Measurements from ENCODE around the gene NOL4. TPM values are rescaled to one million over a fixed set of nuclear protein-coding genes. Genes with fewer than 3 reads are reported as not detected.
"Not testable (repeated sequence)": the region's sequence is repeated elsewhere in the genome, so short reads cannot be mapped to it uniquely, and the experiment has no call there.

NOL4 gene
- polyA plus RNA-seq (2012; ENCODE audit: insufficient read depth, insufficient read length) = not detected

- no peak for DNase-seq (ENCODE audit: low read depth, low spot score)
- H3K4me3 ChIP-seq (ENCODE audit: low read length) = no peak within 1 kb of the TSS
These were observed at the start of gene NOL4 for GRCh38 chr18:34224423-34225217. Gene NOL4 (minus strand): TSS chr18:34224913. CDS start chr18:34223253, 1,660 bp downstream.

GRCh38 chr18:34266029-34266428 lies 41.3 kb upstream of the NOL4 start:
- not testable (repeated sequence) for H3K4me3 ChIP-seq (ENCODE audit: low read length); DNase-seq (ENCODE audit: low read depth, low spot score)

- no peak for DNase-seq (ENCODE audit: low read depth, low spot score)
- no peak overlapping the region for H3K4me3 ChIP-seq (ENCODE audit: low read length)
These were observed 37.4 kb upstream of the NOL4 start for GRCh38 chr18:34261865-34262780.

GRCh38 chr18:34258176-34258575 lies 33.5 kb upstream of the NOL4 start:
- DNase-seq (ENCODE audit: low read depth, low spot score) = no peak
- H3K4me3 ChIP-seq (ENCODE audit: low read length) = no peak overlapping the region

GRCh38 chr18:34251919-34252318 lies 27.2 kb upstream of the NOL4 start:
- H3K4me3 ChIP-seq (ENCODE audit: low read length) = no peak overlapping the region
- DNase-seq (ENCODE audit: low read depth, low spot score) = no peak

- no peak for DNase-seq (ENCODE audit: low read depth, low spot score)
- H3K4me3 ChIP-seq (ENCODE audit: low read length) = no peak overlapping the region
These were observed 24.0 kb upstream of the NOL4 start for GRCh38 chr18:34248727-34249126.

GRCh38 chr18:34242739-34243138 lies 18.0 kb upstream of the NOL4 start:
- DNase-seq (ENCODE audit: low read depth, low spot score) = no peak

GRCh38 chr18:34233781-34234388 lies 9.2 kb upstream of the NOL4 start:
- not testable (repeated sequence) for H3K4me3 ChIP-seq (ENCODE audit: low read length); DNase-seq (ENCODE audit: low read depth, low spot score)

More at GRCh38 chr18:34242739-34243138, 18.0 kb upstream of the NOL4 start:
- H3K4me3 ChIP-seq (ENCODE audit: low read length) = no peak overlapping the region

GRCh38 chr18:34225218-34225553 lies 473 bp upstream of the NOL4 start:
- no peak overlapping the region for H3K4me3 ChIP-seq (ENCODE audit: low read length)
- no peak for DNase-seq (ENCODE audit: low read depth, low spot score)

- no peak for DNase-seq (ENCODE audit: low read depth, low spot score)
- H3K4me3 ChIP-seq (ENCODE audit: low read length) = no peak overlapping the region
These were observed 755 bp downstream of the NOL4 start for GRCh38 chr18:34223893-34224422.

GRCh38 chr18:34223164-34223892 lies 1.4 kb downstream of the NOL4 start:
- H3K4me3 ChIP-seq (ENCODE audit: low read length) = no peak overlapping the region
- no peak for DNase-seq (ENCODE audit: low read depth, low spot score)

GRCh38 chr18:34222307-34223163 lies 2.2 kb downstream of the NOL4 start:
- DNase-seq (ENCODE audit: low read depth, low spot score) = no peak
- no peak overlapping the region for H3K4me3 ChIP-seq (ENCODE audit: low read length)

GRCh38 chr18:34221971-34222306 lies 2.8 kb downstream of the NOL4 start:
- no peak for DNase-seq (ENCODE audit: low read depth, low spot score)
- H3K4me3 ChIP-seq (ENCODE audit: low read length) = no peak overlapping the region

- no peak for DNase-seq (ENCODE audit: low read depth, low spot score)
- no peak overlapping the region for H3K4me3 ChIP-seq (ENCODE audit: low read length)
These were observed 4.5 kb downstream of the NOL4 start for GRCh38 chr18:34220081-34220815.

GRCh38 chr18:34219651-34220050 lies 5.1 kb downstream of the NOL4 start:
- no peak overlapping the region for H3K4me3 ChIP-seq (ENCODE audit: low read length)
- no peak for DNase-seq (ENCODE audit: low read depth, low spot score)

- no peak overlapping the region for H3K4me3 ChIP-seq (ENCODE audit: low read length)
- DNase-seq (ENCODE audit: low read depth, low spot score) = no peak
These were observed 12.2 kb downstream of the NOL4 start for GRCh38 chr18:34212511-34212910.

- DNase-seq (ENCODE audit: low read depth, low spot score) = no peak
These were observed 17.3 kb downstream of the NOL4 start for GRCh38 chr18:34207344-34207851.

More at GRCh38 chr18:34207344-34207851, 17.3 kb downstream of the NOL4 start:
- no peak overlapping the region for H3K4me3 ChIP-seq (ENCODE audit: low read length)

All from Jurkat, Clone E6-1 (cell line).